T-helper 9 cell (primary cell): Measurements from ENCODE around the gene SEBOX.
A peak's percentile ranks its signal among the peaks of the same experiment; 100 is the strongest.

Source experiments
- DNase-seq: peaks from one replicate; pipeline ENCODE4 v3.0.0-alpha.2; 2020

The SEBOX gene

DNA sequence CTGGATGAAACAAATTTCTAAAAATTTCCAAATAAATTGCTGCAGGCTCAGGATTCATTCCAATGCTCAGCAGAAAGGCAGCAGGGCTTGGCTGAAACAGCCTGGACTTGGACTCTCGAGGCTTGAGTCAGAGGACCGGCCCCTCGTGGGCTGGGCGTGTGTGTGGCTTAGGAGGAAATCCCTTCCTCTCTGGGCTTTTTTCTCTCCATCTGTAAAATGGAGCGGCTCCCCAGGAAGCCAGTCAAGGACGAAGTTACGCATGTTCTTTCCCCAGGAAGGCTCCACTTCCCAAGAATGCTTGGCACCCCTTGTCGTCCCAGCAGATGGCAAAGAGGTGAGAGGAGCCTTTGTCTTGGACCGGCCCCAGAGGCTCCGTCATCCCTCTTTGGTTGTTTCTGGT is 27.5 kb upstream of the SEBOX start:
- no peak for DNase-seq

DNA sequence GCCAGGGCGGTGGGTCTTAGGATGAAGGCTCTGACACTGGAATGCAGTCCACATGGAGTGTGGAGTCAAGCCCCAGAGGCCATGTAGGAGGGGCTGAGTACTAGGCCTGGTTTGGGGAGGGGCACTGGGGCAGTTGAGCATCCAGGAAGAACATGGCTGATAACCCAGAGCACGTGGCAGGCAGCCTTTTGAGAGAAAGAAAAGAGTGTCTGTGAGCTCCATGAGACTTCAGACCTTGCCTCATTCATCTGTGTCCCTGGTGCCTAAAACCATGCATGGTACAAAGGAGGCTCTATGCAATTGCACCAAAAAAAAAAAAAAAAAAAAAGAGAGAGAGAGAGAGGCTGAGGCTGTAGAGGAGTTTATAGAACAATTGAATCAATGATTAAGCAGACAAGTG is 26.4 kb upstream of the SEBOX start:
- no peak for DNase-seq

DNA sequence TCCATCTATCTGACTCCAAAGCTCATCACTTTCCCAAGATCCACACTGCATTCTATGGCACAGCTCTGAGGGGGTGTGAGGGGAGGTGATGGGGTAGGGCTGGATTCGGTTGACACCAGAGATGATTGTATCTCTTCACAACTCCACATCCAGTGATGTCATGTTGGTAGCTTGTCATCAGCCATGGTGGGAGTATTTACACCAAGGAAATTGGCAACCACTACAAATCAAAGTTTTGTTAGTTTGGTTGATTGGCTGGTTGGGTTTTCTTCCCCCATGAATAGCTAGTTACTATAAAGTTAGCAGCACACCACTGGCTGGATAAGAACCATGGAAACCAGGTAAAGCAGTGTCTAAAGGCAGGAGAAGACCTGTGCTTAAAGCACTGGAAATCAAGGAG is 26.0 kb upstream of the SEBOX start:
- DNase-seq = no peak

DNA sequence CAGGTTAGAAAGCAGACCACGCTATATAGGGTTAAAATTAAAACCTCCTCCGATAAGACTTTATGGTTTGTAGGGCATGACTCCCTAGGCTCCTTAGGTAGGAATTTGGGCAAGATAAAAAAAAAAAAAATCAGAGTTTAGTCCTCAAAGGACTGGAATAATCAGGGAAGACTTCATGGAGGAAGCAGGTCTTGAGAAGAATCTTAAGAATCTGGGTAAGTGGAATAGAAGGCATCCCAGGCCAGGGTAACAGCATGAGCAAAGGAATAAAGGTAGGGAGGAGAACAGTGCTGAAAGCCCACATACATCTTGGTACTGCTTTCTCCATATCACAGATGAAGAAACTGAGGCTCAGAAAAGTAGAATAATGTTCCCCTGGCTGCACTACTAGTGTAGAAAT is 25.6 kb upstream of the SEBOX start:
- no peak for DNase-seq

DNA sequence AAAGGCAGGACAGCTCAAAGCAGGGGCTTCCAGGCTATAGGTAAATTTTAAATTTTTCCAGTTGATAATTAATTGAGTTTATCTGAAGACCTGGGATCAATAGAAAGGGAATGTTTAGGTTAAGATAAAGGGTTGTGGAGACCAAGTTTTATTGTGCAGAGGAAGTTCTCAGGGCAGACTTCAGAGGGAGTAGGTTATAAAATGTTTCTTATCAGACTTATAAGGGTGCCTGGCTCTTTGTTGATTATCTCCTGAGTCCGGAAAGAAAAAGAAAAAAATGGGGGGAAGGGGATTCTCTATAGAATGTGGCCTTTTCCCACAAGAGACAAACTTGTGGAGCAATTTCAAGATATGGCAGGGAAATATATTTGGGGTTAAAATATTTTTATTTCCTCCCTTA is 25.1 kb upstream of the SEBOX start:
- DNase-seq = no peak

DNA sequence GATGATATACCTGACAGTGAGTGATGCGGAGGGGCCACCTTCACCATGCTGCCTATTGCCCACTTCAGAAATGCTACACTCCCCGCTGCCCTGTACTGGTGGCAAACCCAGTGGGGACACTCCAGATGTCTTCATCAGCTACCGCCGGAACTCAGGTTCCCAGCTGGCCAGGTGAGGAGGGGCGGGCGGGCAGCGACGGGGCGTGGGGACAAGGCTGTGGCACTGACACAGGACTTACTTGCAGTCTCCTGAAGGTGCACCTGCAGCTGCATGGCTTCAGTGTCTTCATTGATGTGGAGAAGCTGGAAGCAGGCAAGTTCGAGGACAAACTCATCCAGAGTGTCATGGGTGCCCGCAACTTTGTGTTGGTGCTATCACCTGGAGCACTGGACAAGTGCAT is 23.1 kb upstream of the SEBOX start:
- no peak for DNase-seq

DNA sequence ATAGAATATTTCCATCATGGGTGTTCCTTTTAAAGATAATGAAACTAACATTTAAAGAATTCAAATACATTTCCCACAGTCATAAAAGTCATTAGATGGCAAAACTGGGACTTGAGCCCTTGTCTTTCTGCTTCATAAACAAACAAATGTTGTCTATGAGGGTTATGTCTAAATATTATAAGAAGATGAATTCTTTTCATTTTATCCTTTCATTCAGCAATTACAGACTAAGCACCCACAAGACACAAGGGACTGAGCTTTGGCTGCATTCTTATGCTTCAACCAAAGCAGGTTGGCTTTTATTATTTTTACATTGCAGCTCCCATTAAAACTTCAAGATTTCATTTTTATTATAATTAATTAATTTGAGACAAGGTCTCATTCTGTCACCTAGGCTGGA is 21.4 kb upstream of the SEBOX start:
- DNase-seq = no peak

DNA sequence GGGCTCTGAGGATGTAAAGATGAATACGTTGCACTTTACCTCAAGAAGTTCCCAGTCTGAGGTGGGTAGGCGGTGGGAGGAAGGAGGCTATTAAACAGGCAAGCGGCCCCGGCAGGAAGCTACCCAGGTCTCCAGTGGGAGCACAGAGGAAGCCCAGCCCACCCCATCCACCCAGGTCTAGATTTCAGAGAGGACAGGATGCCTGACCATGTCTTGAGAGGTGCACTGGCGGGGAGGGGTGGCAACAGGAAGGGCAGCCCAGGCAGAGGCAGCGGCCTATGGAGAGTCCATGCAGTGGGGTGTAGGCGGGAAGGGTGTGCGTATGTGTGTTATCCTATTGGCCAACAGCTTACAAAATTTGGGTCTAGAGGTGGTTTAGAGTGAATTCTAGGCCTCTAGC is 20.4 kb upstream of the SEBOX start:
- DNase-seq = no peak

DNA sequence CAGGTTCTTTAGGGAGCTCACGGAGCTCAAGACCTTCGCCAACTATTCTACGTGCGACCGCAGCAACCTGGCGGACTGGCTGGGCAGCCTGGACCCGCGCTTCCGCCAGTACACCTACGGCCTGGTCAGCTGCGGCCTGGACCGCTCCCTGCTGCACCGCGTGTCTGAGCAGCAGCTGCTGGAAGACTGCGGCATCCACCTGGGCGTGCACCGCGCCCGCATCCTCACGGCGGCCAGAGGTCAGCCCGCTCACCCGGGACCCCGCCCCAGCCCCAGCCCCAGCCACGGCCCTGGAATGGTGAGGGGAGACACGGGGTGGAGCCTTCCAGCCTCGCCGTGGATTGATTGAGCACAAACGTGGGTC is 20.0 kb upstream of the SEBOX start:
- no peak for DNase-seq

DNA sequence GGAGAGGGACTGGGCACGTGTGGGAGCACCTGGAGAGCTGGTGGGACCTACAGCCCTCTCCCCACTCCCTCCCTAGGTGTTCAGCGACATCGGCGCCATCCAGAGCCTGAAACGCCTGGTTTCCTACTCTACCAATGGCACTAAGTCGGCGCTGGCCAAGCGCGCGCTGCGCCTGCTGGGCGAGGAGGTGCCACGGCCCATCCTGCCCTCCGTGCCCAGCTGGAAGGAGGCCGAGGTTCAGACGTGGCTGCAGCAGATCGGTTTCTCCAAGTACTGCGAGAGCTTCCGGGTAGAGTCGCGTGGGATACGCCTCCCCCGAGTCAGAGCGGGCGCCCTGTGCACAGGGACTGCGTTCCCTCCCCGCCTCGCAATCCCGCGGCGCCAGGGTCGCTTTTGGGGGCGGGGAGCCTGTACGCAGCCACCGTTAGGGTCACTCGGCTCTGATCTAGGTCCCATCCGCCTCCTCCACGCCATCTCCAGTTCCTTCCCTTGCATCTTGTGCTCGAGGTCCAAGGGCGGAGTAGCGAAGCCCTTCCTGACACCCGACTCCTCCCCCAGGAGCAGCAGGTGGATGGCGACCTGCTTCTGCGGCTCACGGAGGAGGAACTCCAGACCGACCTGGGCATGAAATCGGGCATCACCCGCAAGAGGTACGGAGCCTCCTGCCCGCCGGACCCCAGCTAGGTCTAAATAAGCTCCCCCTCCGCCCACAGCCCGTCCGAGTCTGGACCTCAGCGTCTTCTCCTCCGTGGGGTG is 19.5 kb upstream of the SEBOX start:
- peak; percentile 47 for DNase-seq

DNA sequence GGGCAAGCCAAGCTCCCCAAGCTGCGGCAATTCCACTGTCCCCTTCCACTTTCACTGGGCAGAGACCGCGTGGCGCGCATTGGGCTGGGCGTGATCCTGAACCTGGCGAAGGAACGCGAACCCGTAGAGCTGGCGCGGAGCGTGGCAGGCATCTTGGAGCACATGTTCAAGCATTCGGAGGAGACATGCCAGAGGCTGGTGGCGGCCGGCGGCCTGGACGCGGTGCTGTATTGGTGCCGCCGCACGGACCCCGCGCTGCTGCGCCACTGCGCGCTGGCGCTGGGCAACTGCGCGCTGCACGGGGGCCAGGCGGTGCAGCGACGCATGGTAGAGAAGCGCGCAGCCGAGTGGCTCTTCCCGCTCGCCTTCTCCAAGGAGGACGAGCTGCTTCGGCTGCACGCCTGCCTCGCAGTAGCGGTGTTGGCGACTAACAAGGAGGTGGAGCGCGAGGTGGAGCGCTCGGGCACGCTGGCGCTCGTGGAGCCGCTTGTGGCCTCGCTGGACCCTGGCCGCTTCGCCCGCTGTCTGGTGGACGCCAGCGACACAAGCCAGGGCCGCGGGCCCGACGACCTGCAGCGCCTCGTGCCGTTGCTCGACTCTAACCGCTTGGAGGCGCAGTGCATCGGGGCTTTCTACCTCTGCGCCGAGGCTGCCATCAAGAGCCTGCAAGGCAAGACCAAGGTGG is 16.3 kb upstream of the SEBOX start:
- DNase-seq = no peak

DNA sequence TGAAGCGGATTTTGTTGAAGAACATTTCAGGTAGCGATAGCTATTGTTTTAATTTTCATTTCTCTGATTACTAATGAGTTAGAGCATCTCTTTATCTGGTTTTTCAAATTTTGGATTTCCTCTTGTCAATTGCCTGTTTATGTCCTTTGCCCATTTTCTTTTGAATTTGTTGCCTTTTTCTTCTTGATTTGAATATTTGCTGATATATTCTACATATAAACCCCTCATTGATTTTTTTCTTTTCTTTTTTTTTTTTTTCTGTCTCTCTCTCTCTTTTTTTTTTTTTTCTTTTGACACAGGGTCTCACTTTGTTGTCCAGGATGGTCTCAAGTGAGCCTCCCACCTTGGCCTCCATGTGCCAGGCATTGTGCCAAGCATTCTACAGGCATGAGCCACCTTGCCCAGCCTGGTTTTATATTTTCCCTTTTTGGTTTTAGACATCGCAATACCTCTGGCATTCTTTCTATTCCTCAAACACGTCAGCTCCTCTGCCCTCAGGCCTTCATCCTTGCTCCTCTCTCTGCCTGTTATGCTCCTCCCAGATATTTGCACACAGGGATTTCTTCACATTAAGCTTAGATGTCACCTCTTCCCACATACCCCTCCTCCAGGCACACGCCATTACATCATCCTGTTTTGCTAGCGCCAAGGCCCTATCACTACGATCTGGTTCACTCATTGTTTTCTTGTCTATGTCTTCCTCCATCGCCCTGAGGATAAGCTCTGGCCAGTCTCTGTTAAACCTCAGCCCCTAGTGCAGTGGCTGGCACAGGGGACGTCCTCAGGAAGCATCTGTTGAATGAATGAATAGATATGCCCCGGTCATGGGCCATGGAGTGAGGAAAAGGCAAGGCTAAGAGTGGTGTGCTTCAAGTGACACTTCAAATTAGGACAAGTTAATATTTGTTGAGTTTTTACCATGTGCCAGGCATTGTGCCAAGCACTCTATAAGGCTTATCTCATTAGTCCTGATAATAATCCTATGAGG is 15.1 kb upstream of the SEBOX start:
- no peak for DNase-seq

DNA sequence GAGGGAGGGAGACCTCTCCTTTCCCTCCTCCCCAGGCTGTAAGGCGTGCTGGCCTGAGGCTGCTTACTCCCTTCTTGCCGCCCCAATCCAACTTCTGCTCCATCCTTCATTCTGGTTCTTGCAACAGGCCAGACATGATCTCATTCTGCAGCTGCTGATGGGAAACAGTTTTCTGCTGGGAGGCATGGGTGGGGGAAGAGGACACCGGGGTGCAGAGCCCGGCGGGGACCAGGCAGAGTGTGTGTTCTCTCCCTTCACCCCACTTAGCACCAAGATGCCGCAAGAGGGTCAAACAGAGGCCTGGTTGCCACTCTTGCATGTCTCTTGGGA is 7.9 kb upstream of the SEBOX start:
- no peak for DNase-seq

DNA sequence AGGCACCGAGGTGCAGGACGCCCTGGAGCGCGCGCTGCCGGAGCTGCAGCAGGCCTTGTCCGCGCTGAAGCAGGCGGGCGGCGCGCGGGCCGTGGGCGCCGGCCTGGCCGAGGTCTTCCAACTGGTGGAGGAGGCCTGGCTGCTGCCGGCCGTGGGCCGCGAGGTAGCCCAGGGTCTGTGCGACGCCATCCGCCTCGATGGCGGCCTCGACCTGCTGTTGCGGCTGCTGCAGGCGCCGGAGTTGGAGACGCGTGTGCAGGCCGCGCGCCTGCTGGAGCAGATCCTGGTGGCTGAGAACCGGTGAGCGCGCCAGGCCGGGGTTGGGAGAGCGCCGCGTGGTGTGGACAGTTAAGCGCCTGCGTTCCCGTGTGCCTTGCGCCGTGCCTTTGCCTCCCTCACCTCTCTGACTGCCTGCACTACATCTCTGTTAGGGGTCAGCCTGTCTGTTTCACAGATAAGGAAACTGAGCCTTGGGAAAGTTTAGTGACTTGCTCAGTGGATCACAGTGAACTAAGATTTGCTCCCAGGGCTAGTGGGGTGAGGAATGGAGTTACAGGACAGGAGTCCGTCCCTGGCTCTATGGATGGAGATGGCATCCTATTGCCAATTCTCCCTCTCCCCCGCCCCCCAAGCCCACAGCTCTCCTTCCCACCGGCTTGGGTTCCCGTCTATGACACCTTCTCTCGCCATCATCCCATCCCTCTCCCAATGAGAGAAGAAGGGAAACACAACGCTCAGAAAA is 7.4 kb upstream of the SEBOX start:
- no peak for DNase-seq

DNA sequence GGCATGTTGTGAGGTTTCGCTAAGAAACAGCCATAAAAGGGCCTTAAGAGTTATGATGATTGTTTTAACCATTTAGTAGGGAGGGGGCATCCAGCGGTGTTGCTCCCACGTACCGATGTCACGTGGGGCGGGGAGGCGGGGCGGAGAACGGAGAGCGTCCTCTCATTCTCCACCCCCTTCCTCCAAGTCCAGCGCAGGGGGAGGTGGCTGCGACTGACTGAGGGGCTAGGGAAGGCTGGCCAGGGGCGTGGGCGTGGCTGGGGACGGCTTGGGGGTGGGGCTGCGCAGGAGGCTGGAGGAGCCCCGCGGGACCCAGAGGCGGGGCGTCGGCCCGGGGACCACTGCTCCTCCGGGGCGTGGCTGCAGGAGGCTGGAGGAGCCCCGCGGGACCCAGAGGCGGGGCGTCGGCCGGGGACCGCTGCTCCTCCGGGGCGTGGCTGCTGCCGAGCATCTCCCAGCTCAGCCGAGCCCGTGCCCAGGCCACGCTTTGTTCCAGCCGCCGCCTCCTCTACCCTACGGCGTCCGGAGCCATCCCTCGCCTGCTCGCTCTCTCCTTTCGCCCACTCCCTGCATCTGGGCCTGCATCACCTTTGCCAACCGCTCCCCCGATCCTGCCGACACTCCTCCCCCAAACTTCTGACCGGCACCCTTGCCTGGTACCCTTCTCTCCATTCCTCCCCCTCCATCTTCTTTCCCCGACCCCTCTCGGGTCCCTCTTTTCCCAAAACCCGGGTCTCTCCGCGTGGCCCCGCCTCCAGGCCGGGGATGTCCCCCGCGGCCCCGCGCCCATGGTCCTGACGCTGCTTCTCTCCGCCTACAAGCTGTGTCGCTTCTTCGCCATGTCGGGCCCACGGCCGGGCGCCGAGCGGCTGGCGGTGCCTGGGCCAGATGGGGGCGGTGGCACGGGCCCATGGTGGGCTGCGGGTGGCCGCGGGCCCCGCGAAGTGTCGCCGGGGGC is 6.5 kb upstream of the SEBOX start, which contains the start of gene SARM1:
Gene SARM1 (plus strand): TSS at position 450 of the 958 bp plus-strand sequence. CDS start 339 bp downstream, at position 789.
- DNase-seq = peak; percentile 68

DNA sequence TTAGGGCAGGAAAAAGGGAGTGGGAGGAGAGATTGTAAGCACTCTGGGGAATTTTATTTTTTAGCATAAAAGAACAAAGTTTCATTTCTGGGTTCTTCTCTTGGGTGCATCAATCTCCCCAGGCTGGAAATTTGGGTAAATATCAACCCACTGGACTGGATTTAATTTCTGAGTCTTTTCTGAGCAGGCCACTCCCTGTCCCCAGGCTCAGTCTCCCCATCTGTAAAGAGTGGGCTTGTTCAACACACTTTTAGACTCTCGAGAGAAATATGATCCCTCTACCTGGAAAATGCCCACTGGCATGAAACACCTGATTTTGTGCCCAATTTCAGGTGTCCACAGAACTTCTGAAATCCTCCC is 5.7 kb upstream of the SEBOX start:
- DNase-seq = no peak

DNA sequence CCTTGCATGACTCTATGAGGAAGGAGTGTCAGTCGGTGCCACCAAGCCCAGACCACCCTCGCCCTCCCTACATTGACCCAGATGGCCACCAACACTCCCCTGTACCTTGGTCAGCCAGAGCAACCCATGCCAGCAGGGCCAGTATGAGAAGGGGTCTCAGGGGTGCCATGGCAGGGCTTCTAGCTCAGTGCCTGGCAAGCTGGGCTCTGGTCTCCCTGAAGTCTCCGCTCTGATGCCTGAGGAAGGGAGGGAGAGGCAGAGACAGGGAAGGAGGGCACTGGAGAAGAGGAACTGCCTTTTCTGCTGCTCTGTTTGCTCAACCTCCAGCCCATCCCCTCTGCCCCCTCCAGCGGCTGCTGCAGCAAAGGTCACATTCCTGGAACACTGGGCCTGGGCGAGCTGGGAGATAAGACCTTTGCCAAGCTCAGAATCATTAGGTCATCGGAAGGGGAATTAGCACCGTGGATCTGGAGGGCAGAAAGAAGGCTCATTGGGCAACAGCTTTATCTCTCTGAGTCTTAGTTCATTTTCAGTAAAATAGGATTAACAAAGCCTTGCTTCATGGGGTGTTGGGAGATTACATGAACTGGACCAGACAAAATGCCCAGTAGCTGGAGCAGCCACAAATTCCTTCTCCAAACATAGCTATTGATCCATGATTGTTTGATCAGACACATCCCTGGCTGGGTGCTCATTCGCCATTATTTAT is 5.2 kb upstream of the SEBOX start, which contains the start of gene VTN:
Gene VTN (minus strand): TSS at position 273 of the 709 bp plus-strand sequence. CDS start 104 bp downstream, at position 169.
- DNase-seq = no peak

DNA sequence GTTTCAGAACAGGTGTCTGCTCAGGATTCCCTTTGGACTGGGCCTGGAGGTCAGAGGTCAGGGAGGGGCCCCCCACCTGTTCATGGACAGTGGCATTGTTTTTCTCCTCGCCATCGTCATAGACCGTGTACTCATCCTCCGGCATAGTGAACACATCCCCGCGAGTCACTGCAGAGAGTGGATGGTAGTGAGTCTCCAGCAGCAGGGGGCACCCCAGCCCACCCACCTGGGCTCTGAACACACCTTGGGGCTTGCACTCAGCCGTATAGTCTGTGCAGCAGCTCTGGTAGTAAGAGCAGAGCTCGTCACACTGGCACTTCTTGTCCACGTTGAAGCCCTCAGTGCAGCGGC is 4.7 kb upstream of the SEBOX start:
- DNase-seq = no peak

DNA sequence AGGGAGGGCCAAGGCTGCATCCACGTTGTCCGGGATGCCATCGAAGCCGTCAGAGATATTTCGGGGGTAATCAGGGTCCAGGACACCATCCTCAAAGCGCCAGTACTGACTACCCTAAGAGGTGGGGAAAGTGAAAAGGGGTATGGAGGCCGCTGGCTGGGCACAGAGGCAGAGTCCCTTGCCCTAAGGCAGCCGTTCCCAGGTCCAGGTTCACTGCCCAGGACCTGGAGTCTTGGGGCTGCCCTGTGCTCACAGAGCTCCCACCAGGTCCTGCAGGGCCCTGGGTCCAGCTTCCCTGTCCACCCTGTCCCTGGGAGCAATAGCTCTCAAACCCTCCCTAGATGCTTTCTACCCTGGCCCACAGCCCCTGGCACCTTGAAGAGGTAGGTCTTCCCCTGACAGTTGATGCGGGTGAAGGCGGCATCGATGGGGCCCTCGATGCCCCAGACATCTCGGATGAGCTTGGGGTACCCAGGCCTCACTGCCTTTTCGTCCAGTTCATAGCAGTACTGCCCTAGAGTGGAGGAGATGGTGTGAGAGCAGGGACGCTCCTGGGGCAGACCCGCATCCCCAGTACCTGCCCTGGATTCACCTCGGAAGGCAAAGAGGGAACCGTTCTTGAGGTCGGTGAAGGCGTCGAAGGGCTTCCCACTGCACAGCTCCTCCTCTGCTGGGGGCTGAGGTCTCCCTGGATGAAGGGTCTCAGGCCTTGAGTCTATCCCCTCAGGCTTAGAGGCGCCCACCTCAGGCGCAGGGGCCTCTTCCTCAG is 4.1 kb upstream of the SEBOX start:
- DNase-seq = no peak

DNA sequence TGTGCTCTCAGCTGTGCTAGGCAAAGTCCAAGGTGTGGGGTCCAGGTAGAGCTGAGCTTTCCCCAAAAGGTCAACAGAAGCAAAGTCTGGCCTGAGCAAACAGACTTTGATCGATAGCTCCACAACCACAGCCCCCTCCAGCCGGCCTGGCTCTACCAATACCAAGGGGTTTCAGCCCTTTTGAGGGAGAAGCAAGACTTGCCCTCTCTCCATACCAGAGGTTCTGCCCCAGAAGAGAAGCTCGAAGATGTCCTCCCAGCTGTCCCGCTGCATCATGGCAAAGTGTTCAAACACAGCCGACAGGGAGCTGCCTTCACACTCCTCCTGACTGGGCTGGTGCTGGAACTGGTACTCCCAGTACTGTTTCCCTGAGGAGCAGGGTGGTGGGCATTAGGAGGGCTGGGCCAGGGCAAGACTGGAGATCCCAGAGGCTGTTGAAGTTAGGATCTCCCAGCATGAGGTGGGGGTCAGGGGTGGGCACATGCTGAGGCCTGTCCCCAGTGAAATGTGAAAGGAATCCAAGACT is 3.4 kb upstream of the SEBOX start:
- no peak for DNase-seq
